HepG2 (cell line): ENCODE data around the gene LRRFIP2. TPM values are rescaled to one million over a fixed set of nuclear protein-coding genes. Genes with fewer than 3 reads are reported as not detected.

Experiments
- ATAC-seq: fragments of 200-7000 bp; cut with Tn5 transposase; 3 replicates; pipeline ENCODE4 v1.9.1; 2020; ENCODE audit warnings: mild to moderate bottlenecking, moderate library complexity
- BruUV-seq: library from RNA; stranded (reverse); fragments of 400-500 nt; replicated peaks from 2 replicates; lab custom pipeline; 2021; lab: Mats Ljungman, UMichigan
- CTCF ChIA-PET: fragments of 300-600 bp; formaldehyde crosslinking; extraction: SDS; loops from one replicate; lab custom pipeline; 2021; ENCODE audit warnings: low total read pairs, inconsistent platforms, low intra/inter-chr PET ratio; lab: Yijun Ruan, JAX
- POLR2A ChIA-PET: fragments of 350-600 bp; sonication (Branson Sonifier 250); formaldehyde crosslinking; loops from one replicate; lab custom pipeline; 2020; ENCODE audit warnings: antibody characterized with exemption, inconsistent platforms; lab: Yijun Ruan, JAX
- DNase-seq: peaks from one replicate; pipeline ENCODE4 v3.0.0-alpha.2; 2015; ENCODE audit warnings: low spot score
- FAIRE-seq: peaks from 3 replicates; lab custom pipeline; 2011; peaks lifted over from hg19 to GRCh38; lab: Jason Lieb, UNC
- H2AFZ ChIP-seq: one replicate; pipeline ENCODE4 v1.6.1; 2011; ENCODE audit warnings: low read length, inconsistent platforms
- H3K27ac ChIP-seq: fragments of 300-600 bp; 3 replicates; pipeline ENCODE4 v1.8.0; 2011; ENCODE audit warnings: mixed run types, mild to moderate bottlenecking, mixed read lengths, low read length, inconsistent platforms; ENCODE audit not compliant: insufficient read depth; ENCODE audit errors: extremely low read length
- H3K27me3 ChIP-seq, 2 experiments: fragments of 200-600 bp in 1 of 2; 2 replicates in 1 of 2; 3 replicates in 1 of 2; pipeline versions ENCODE4 v1.6.0 to v1.8.0; 2011; ENCODE audit warnings: low read length in 2 of 2, mild to moderate bottlenecking in 2 of 2, moderate library complexity in 2 of 2, inconsistent platforms in 1 of 2; ENCODE audit not compliant: insufficient read depth in 2 of 2, control insufficient read depth in 1 of 2
- H3K36me3 ChIP-seq, 2 experiments: fragments of 200-600 bp in 1 of 2; replicated peaks in 1 of 2; 2 replicates in 1 of 2; 3 replicates in 1 of 2; pipeline versions ENCODE4 v1.5.1 to v1.8.0; 2011; ENCODE audit warnings: low read length in 2 of 2, inconsistent platforms in 1 of 2; ENCODE audit not compliant: insufficient read depth in 2 of 2, control insufficient read depth in 1 of 2
- H3K4me1 ChIP-seq: 2 replicates; pipeline ENCODE4 v1.5.1; 2012; ENCODE audit warnings: low read length, inconsistent platforms; ENCODE audit not compliant: insufficient read depth
- H3K4me2 ChIP-seq: 2 replicates; pipeline ENCODE4 v1.6.0; 2011; ENCODE audit warnings: low read depth, low read length, inconsistent platforms
- H3K4me3 ChIP-seq, 3 experiments: fragments of 200-600 bp in 1 of 3; sonication (generic), shearing (Covaris generic) in 1 of 3; replicated peaks in 1 of 3; 2 replicates each; pipeline ENCODE4 v1.5.1; 2011 to 2016; ENCODE audit warnings: low read length in 3 of 3, inconsistent platforms in 2 of 3, low read depth in 2 of 3, mild to moderate bottlenecking in 2 of 3, control low read depth in 1 of 3, mixed read lengths in 1 of 3; ENCODE audit not compliant: insufficient read depth in 1 of 3
- H3K79me2 ChIP-seq: one replicate; pipeline ENCODE4 v1.6.1; 2011; ENCODE audit warnings: low read length, inconsistent platforms; ENCODE audit not compliant: insufficient read depth
- H3K9ac ChIP-seq: 2 replicates; pipeline ENCODE4 v1.6.0; 2011; ENCODE audit warnings: mild to moderate bottlenecking, low read depth, low read length, inconsistent platforms; ENCODE audit not compliant: insufficient read depth
- H3K9me3 ChIP-seq: 2 replicates; pipeline ENCODE4 v1.5.1; 2012; ENCODE audit warnings: mild to moderate bottlenecking, low read length
- H4K20me1 ChIP-seq: 2 replicates; pipeline ENCODE4 v1.6.0; 2011; ENCODE audit warnings: inconsistent platforms, mild to moderate bottlenecking, low read length, moderate library complexity; ENCODE audit not compliant: insufficient read depth
- ARID5B ChIP-seq: IDR thresholded peaks from 2 replicates; pipeline ENCODE4 v1.4.0; 2020; ENCODE audit warnings: mild to moderate bottlenecking, missing genetic modification reagents
- FLYWCH1 ChIP-seq: sonication (generic); formaldehyde crosslinking; IDR thresholded peaks from 2 replicates; pipeline ENCODE4 v1.8.1; 2023; ENCODE audit warnings: mild to moderate bottlenecking, missing genetic modification reagents
- HDAC6 ChIP-seq: fragments of 200-600 bp; sonication (generic); IDR thresholded peaks from 2 replicates; pipeline ENCODE4 v1.7.0; 2017; ENCODE audit warnings: mild to moderate bottlenecking, antibody characterized with exemption, low read length, low read depth
- HOXA9 ChIP-seq: sonication (generic); formaldehyde crosslinking; IDR thresholded peaks from 2 replicates; pipeline ENCODE4 v1.8.1; 2022; ENCODE audit warnings: missing genetic modification reagents, mild to moderate bottlenecking, moderate library complexity, borderline replicate concordance
- RBM39 ChIP-seq: fragments of 200-400 bp; formaldehyde crosslinking; IDR thresholded peaks from one replicate; pipeline ENCODE4 v1.6.1; 2018; ENCODE audit warnings: antibody characterized with exemption, mild to moderate bottlenecking, low read depth, low read length; ENCODE audit not compliant: poor library complexity, severe bottlenecking
- REL ChIP-seq: sonication (generic); formaldehyde crosslinking; conservative IDR thresholded peaks from 2 replicates; pipeline ENCODE4 v1.8.0; 2022; ENCODE audit warnings: mild to moderate bottlenecking, missing genetic modification reagents, moderate library complexity
- ZBTB21 ChIP-seq: sonication (generic); formaldehyde crosslinking; IDR thresholded peaks from 2 replicates; pipeline ENCODE4 v1.4.0; 2020; ENCODE audit warnings: missing genetic modification reagents
- ZMAT5 ChIP-seq: sonication (generic); formaldehyde crosslinking; IDR thresholded peaks from 2 replicates; pipeline ENCODE4 v1.5.0; 2020; ENCODE audit warnings: mild to moderate bottlenecking, low read depth, missing genetic modification reagents, borderline replicate concordance
- ZNF3 ChIP-seq: IDR thresholded peaks from 2 replicates; pipeline ENCODE4 v1.7.0; 2017; ENCODE audit warnings: inconsistent platforms
- ZNF331 ChIP-seq: sonication (generic); formaldehyde crosslinking; IDR thresholded peaks from 2 replicates; pipeline ENCODE4 v1.4.0; 2020; ENCODE audit warnings: missing genetic modification reagents
- ZNF354B ChIP-seq: sonication (generic); formaldehyde crosslinking; IDR thresholded peaks from 2 replicates; pipeline ENCODE4 v1.8.0; 2022; ENCODE audit warnings: mild to moderate bottlenecking, missing genetic modification reagents
- ZNF562 ChIP-seq: sonication (generic); formaldehyde crosslinking; IDR thresholded peaks from 2 replicates; pipeline ENCODE4 v1.8.0; 2022; ENCODE audit warnings: missing genetic modification reagents, borderline replicate concordance
- ZNF639 ChIP-seq: conservative IDR thresholded peaks from 2 replicates; pipeline ENCODE4 v1.6.1; 2018; ENCODE audit warnings: missing genetic modification reagents
- WGBS: methylation state at CpG from one replicate; pipeline ENCODE4 v1.1.6; 2017; ENCODE audit warnings: low lambda C conversion rate; 5-methylcytosine and 5-hydroxymethylcytosine counted together
- in situ Hi-C: cut with HindIII; loops from 2 replicates; pipeline ENCODE4 v1.10.0; 2017; ENCODE audit warnings: low pct_unique_long_range_greater_than_20kb; ENCODE audit not compliant: extremely low pct_ligation_motif_present
- intact Hi-C: fragments of 100-400 bp; cut with micrococcal nuclease; formaldehyde crosslinking; loops from one replicate; pipeline ENCODE4 v1.10.0; 2022; ENCODE audit not compliant: unreplicated experiment
- polyA plus RNA-seq, 8 experiments: library from polyadenylated mRNA; depleted of rRNA in 3 of 8; stranded (reverse) in 7 of 8; unstranded in 1 of 8; fragments of >200 nt; fragmentation: Illumina TruSeq in 4 of 8; extraction: Trizol in 4 of 8; gene quantifications; 2 replicates each; pipeline versions ENCODE4 v1.2.1 to v1.2.3, GENCODE V29; 2011 to 2016; ENCODE audit warnings: low read depth in 4 of 8, missing spikeins in 1 of 8, mixed read lengths in 1 of 8; ENCODE audit not compliant: insufficient read depth in 1 of 8
- total RNA-seq, 5 experiments: library from RNA; depleted of rRNA; stranded (reverse); fragments of >200 nt; fragmentation: Illumina TruSeq; extraction: Trizol; gene quantifications; 2 replicates each; pipeline ENCODE4 v1.2.3, GENCODE V29; 2016; ENCODE audit warnings: low read depth in 1 of 5

LRRFIP2 gene
- total and polyA plus RNA-seq, 2 of the 13 experiments (the other 11 are each of a cell fraction or from before 2014, with no cell fraction given), result 13.5 to 32.2 TPM

- no peak for ATAC-seq
- intact Hi-C loops, result no loop called here
- TF ChIP-seq ZNF3, result no peak
- no peak for TF ChIP-seq ZBTB21 (CRISPR knock-in tag)
- TF ChIP-seq RBM39, result no peak
- TF ChIP-seq, all 625 proteins: peak for 0
- Histone ChIP-seq H3K4me1 (0 out of 2 replicates have a peak, but pooled peaks cover 4% of the 10 kb centered on the region), H3K9me3 (no peaks in the 10 kb centered on the region), H3K27me3 (no peaks in the 10 kb centered on the region), H2AFZ (no peak overlapping the region), H3K4me2 (no peak overlapping the region), H3K4me3 (no peak overlapping the region), H3K79me2 (no peaks in the 10 kb centered on the region), H3K9ac (no peak overlapping the region), H4K20me1 (no peaks in the 10 kb centered on the region), H3K27ac (no peak overlapping the region), H3K36me3 (no peaks in the 10 kb centered on the region)
- in situ Hi-C loops, result no loop called here
- ChIA-PET CTCF (no interaction called here), POLR2A (no interaction called here)
- no peak for DNase-seq
- WGBS, result 97% methylated on average over 2 of the region's 2 CpGs
- no TSS peak for BruUV-seq
- no peak for FAIRE-seq
Measured at GRCh38 chr3:37107846-37108245, 66.5 kb downstream of the LRRFIP2 start.

- in situ Hi-C loops (no loop called here), intact Hi-C loops (no loop called here)
- 81% methylated on average over 2 of the region's 2 CpGs for WGBS
- no peak overlapping the region for H3K9ac ChIP-seq
- H3K27me3 ChIP-seq, result no peaks in the 10 kb centered on the region
- DNase-seq (no peak), FAIRE-seq (no peak), ATAC-seq (no peak)
- H3K9me3 ChIP-seq, result no peaks in the 10 kb centered on the region
- CTCF ChIA-PET, result no interaction called here
- H2AFZ ChIP-seq, result no peak overlapping the region
- no peaks in the 10 kb centered on the region for H4K20me1 ChIP-seq
- no peak overlapping the region for H3K27ac ChIP-seq
- POLR2A ChIA-PET, result no interaction called here
- H3K36me3 ChIP-seq, result no peaks in the 10 kb centered on the region
- no peaks in the 10 kb centered on the region for H3K79me2 ChIP-seq
- BruUV-seq, result no TSS peak
- H3K4me1 ChIP-seq, result 0 out of 2 replicates have a peak, but pooled peaks cover 4% of the 10 kb centered on the region
- no peak overlapping the region for H3K4me3 ChIP-seq
- no peak overlapping the region for H3K4me2 ChIP-seq
- no peak for TF ChIP-seq ZNF331 (CRISPR knock-in tag)
- TF ChIP-seq ZMAT5 (CRISPR knock-in tag), result no peak
- no peak for TF ChIP-seq HDAC6
- TF ChIP-seq FLYWCH1, result no peak
- TF ChIP-seq HOXA9, result no peak
- no peak for TF ChIP-seq ZNF354B
- TF ChIP-seq ZNF562, result no peak
- no peak for TF ChIP-seq ARID5B
- TF ChIP-seq ZNF639, result no peak
- TF ChIP-seq REL (CRISPR knock-in tag), result no peak
Measured at GRCh38 chr3:37103103-37103808, 71.1 kb downstream of the LRRFIP2 start.
